Activated naive CD8-positive, alpha-beta T cell treated with anti-CD3 and anti-CD28 coated beads, Interleukin-2, amount 10 ng/mL, durations not matched to agents 7 days and 5 days (primary cell): ENCODE results near the gene CERCAM. TPM values are rescaled to one million over a fixed set of nuclear protein-coding genes. Genes with fewer than 3 reads are reported as not detected.
A peak's percentile ranks its signal among the peaks of the same experiment; 100 is the strongest.
"Not testable (repeated sequence)": the region's sequence is repeated elsewhere in the genome, so short reads cannot be mapped to it uniquely, and the experiment has no call there.

Experiments used
- ATAC-seq: fragments of 150-1000 bp; cut with Tn5 transposase; one replicate; pipeline ENCODE4 v1.10.0; 2021; ENCODE audit warnings: low read depth, moderate library complexity
- POLR2A ChIA-PET: fragments of 350-600 bp; sonication (Branson Sonifier 250); formaldehyde crosslinking; loops from one replicate; lab custom pipeline; 2021; ENCODE audit warnings: antibody characterized with exemption; lab: Charles Lee
- DNase-seq: peaks from one replicate; pipeline ENCODE4 v3.0.0; 2021
- H3K27ac Mint-ChIP-seq: one replicate; pipeline ENCODE4 v1.8.0; 2022; ENCODE audit warnings: mild to moderate bottlenecking, mixed read lengths
- H3K27me3 Mint-ChIP-seq: one replicate; pipeline ENCODE4 v1.8.0; 2022; ENCODE audit warnings: mild to moderate bottlenecking, moderate library complexity, mixed read lengths
- H3K36me3 Mint-ChIP-seq: one replicate; pipeline ENCODE4 v1.8.0; 2021; ENCODE audit warnings: mild to moderate bottlenecking, mixed read lengths
- H3K4me1 Mint-ChIP-seq: one replicate; pipeline ENCODE4 v1.8.0; 2021; ENCODE audit warnings: mixed read lengths
- H3K4me3 Mint-ChIP-seq: one replicate; pipeline ENCODE4 v1.8.0; 2022; ENCODE audit warnings: mild to moderate bottlenecking, moderate library complexity, mixed read lengths
- H3K9me3 Mint-ChIP-seq: one replicate; pipeline ENCODE4 v1.8.0; 2021; ENCODE audit warnings: mixed read lengths
- total RNA-seq, 2 experiments: library from RNA; stranded (reverse); gene quantifications; one replicate each; pipeline ENCODE4 v1.2.3, GENCODE V29; 2021

The CERCAM gene
- total RNA-seq, 2 experiments from 2014 or later: 3.5 to 3.7 TPM

DNA sequence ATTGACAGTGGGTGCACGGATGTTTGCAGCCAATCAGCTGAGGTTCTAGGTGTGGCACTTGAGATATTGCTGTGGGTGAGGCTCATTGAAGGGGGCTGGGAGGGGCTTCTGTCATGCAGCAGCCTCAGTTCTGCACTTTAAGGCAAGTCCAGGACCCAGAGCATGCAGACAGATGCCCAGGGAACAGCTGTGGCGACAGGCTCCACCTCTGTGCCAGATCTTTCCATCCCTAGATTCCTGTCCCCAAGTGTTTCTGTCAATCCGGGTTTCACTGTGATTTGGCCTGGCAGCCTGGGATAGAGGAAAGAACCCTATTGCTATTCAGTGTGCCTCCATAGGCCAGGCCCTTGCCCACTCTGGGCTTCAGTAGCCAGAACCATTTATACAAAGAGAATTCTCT, 20.8 kb upstream of the CERCAM start:
- POLR2A ChIA-PET: interaction anchor here (1.4 kb wide), 1 partner anchor 29 kb away, joined by 3 read pairs; the partner anchor contains the start of gene URM1
- H3K36me3 Mint-ChIP-seq: no peaks in the 10 kb centered on the region
- H3K27ac Mint-ChIP-seq: no peak overlapping the region
- no peak for ATAC-seq
- H3K27me3 Mint-ChIP-seq: peaks cover 29% of the 10 kb centered on the region
- peaks cover 3% of the 10 kb centered on the region for H3K4me1 Mint-ChIP-seq
- no peaks in the 10 kb centered on the region for H3K9me3 Mint-ChIP-seq
- no peak overlapping the region for H3K4me3 Mint-ChIP-seq
- DNase-seq: no peak

DNA sequence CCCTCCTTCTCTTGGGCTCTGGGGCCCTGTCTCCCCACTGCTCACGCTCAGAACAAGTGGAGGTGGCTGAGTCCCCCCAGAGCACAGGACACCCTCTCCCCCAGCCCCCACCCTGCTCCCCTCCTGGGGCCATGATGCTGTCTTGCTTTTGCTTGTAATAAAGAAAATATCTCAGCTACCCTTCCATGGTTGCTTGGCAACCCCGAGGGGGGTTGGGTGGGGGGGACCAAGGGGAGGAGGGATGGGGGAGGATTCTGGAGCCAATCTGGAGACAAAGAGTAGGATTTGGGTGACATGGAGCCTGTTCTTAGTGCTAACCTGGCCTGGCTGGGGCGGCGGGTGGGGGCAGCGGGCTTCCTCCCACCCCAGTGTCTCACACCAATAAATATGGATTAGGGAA, 16.1 kb upstream of the CERCAM start:
- H3K27ac Mint-ChIP-seq: no peak overlapping the region
- no peaks in the 10 kb centered on the region for H3K9me3 Mint-ChIP-seq
- no peaks in the 10 kb centered on the region for H3K4me1 Mint-ChIP-seq
- peaks cover 23% of the 10 kb centered on the region for H3K27me3 Mint-ChIP-seq
- POLR2A ChIA-PET: no interaction called here
- H3K4me3 Mint-ChIP-seq: no peak overlapping the region
- DNase-seq (no peak), ATAC-seq (no peak)
- no peaks in the 10 kb centered on the region for H3K36me3 Mint-ChIP-seq

GRCh38 chr9:128405077-128405779, 15.4 kb upstream of the CERCAM start:
- POLR2A ChIA-PET: no interaction called here
- no peaks in the 10 kb centered on the region for H3K36me3 Mint-ChIP-seq
- H3K4me1 Mint-ChIP-seq: no peaks in the 10 kb centered on the region
- DNase-seq (no peak), ATAC-seq (no peak)
- H3K27ac Mint-ChIP-seq: no peak overlapping the region
- no peak overlapping the region for H3K4me3 Mint-ChIP-seq
- H3K27me3 Mint-ChIP-seq: peaks cover 27% of the 10 kb centered on the region
- no peaks in the 10 kb centered on the region for H3K9me3 Mint-ChIP-seq

- Mint-ChIP-seq H3K36me3 (no peaks in the 10 kb centered on the region), H3K9me3 (no peaks in the 10 kb centered on the region), H3K4me1 (no peaks in the 10 kb centered on the region), H3K4me3 (no peak overlapping the region), H3K27ac (no peak overlapping the region), H3K27me3 (peaks cover 31% of the 10 kb centered on the region)
- no peak for ATAC-seq
- DNase-seq: no peak
- POLR2A ChIA-PET: no interaction called here
Observed at GRCh38 chr9:128405780-128406171, 14.9 kb upstream of the CERCAM start.

- no peak for DNase-seq
- H3K27ac Mint-ChIP-seq: no peak overlapping the region
- POLR2A ChIA-PET: no interaction called here
- H3K4me3 Mint-ChIP-seq: no peak overlapping the region
- H3K9me3 Mint-ChIP-seq: no peaks in the 10 kb centered on the region
- no peaks in the 10 kb centered on the region for H3K4me1 Mint-ChIP-seq
- peaks cover 37% of the 10 kb centered on the region for H3K27me3 Mint-ChIP-seq
- ATAC-seq: no peak
- H3K36me3 Mint-ChIP-seq: no peaks in the 10 kb centered on the region
Observed at GRCh38 chr9:128406848-128407391, 13.7 kb upstream of the CERCAM start.

DNA sequence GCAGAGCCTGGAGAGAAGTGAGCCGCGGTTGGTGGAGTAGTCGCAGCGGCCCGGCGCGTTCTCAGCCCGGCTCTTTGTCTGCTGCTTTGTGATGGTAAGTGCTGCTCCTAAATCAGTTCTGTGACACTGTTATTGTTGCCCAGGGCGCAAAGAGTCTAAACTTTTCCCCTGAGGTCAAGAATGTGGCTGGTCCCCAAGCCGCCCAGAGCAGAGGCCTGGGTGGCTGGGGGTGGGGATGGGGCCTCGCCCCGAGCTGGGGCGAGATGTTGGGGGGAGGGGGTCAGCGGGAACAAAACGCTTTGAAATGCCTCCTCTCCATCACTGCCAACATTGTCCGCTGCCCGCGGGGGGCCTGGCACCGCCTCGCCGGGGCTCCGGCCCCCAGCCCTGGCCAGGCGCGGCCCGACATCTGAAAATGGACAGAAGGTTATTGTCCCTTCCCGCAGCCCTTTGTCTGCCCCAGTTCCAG, 11.7 kb upstream of the CERCAM start:
- Mint-ChIP-seq H3K9me3 (no peaks in the 10 kb centered on the region), H3K27me3 (peaks cover 42% of the 10 kb centered on the region), H3K4me3 (no peak overlapping the region), H3K27ac (no peak overlapping the region), H3K4me1 (peaks cover 1% of the 10 kb centered on the region), H3K36me3 (no peaks in the 10 kb centered on the region)
- no peak for ATAC-seq
- DNase-seq: no peak
- POLR2A ChIA-PET: no interaction called here

- H3K27ac Mint-ChIP-seq: no peak overlapping the region
- H3K9me3 Mint-ChIP-seq: no peaks in the 10 kb centered on the region
- no peaks in the 10 kb centered on the region for H3K36me3 Mint-ChIP-seq
- no peak for DNase-seq
- H3K4me3 Mint-ChIP-seq: no peak overlapping the region
- ATAC-seq: no peak
- peaks cover 42% of the 10 kb centered on the region for H3K27me3 Mint-ChIP-seq
- H3K4me1 Mint-ChIP-seq: peaks cover 1% of the 10 kb centered on the region
- POLR2A ChIA-PET: no interaction called here
Observed at GRCh38 chr9:128409450-128409849, 11.2 kb upstream of the CERCAM start.

DNA sequence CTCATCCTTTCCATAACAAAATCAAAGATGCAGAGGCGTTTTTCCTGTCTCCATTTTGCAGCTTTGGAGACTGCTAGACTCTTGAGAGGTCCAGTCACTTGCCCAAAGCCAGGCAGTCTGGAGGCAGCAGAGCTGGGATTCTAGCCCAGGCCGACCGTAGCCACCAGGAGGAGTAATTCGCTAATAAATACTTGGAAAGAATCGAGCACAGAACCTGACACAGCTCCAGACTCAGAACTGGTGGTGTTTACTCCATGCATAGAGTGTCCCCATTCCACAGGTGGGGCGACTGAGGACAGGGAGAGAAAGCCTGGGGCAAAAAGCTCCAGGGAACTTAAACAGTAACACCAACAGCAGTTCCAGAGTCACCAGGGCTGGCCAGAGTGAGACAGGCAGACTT, 10.7 kb upstream of the CERCAM start:
- Mint-ChIP-seq H3K4me1 (peaks cover 1% of the 10 kb centered on the region), H3K4me3 (no peak overlapping the region), H3K9me3 (no peaks in the 10 kb centered on the region), H3K27ac (no peak overlapping the region), H3K27me3 (peaks cover 44% of the 10 kb centered on the region), H3K36me3 (no peaks in the 10 kb centered on the region)
- POLR2A ChIA-PET: no interaction called here
- DNase-seq: no peak
- ATAC-seq: no peak

DNA sequence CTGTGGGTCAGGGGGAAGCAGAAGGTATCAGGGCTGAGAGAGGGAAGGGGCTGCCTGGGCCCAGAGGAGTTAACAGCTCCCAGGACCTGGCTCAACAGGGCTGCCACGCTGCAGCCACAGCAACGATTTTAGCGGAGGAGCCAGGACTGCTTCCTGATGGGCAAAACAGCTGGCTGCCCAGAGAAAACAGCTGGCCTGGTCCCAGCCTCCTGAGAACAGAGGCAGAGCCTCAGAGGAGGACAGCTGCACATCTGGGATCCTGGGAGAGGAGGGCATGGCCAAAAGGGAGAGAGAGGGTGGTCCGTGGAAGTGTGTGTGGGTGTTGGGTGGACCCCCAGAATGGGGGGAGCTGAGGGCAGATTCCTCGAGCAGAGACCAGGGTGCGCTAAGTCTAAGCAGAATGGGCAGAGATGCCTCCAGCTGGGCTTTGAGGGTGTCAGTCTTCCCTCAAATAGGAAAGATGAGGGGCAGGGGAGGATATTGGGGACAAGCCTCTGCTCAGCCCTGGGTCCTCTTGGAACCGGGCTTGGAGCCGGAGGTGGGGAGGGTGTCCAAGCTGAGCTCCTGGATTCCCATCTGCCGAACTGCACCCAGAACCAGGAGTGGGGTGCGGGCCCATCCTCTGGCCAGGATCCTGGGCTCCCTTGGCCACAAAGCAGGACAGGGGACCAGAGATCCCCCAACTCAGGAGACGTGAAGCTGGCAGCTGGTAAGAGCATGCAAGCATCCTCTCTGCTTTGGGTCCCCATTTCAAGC, 9.1 kb upstream of the CERCAM start:
- no peaks in the 10 kb centered on the region for H3K9me3 Mint-ChIP-seq
- no peak overlapping the region for H3K27ac Mint-ChIP-seq
- peaks cover 3% of the 10 kb centered on the region for H3K4me1 Mint-ChIP-seq
- ATAC-seq (no peak), DNase-seq (no peak)
- no peaks in the 10 kb centered on the region for H3K36me3 Mint-ChIP-seq
- POLR2A ChIA-PET: interaction anchor here (1.7 kb wide), 1 partner anchor 49 kb away, joined by 6 read pairs; no protein-coding TSS in a partner anchor
- H3K4me3 Mint-ChIP-seq: no peak overlapping the region
- peaks cover 55% of the 10 kb centered on the region for H3K27me3 Mint-ChIP-seq

GRCh38 chr9:128412120-128412790, 8.4 kb upstream of the CERCAM start:
- Mint-ChIP-seq H3K27ac (no peak overlapping the region), H3K4me3 (no peak overlapping the region), H3K27me3 (peaks cover 54% of the 10 kb centered on the region), H3K4me1 (peaks cover 4% of the 10 kb centered on the region), H3K36me3 (no peaks in the 10 kb centered on the region), H3K9me3 (no peaks in the 10 kb centered on the region)
- DNase-seq (peak; percentile 72), ATAC-seq (peak; percentile 50)
- POLR2A ChIA-PET: interaction anchor here (0.7 to 1.7 kb wide), 2 partner anchors 21 to 50 kb away, joined by 6 to 8 read pairs; no protein-coding TSS in a partner anchor

DNA sequence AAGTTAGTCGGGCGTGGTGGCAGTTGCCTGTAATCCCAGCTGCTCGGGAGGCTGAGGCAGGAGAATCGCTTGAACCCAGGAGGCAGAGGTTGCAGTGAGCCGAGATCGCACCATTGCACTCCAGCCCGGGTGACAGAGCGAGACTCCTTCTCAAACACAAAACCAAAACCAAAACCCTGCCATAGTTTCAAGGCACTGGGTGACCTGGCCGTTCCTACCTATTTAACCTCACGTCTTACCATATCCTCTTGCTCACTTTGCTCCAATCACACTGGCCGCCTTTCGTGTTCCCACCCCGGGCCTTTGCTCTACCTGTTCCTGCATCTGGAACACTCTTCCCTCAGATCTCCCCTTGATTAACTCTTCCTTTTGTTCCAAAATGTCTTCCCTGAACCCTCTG, 6.9 kb upstream of the CERCAM start:
- ATAC-seq, H3K36me3 Mint-ChIP-seq, DNase-seq, POLR2A ChIA-PET, H3K9me3 Mint-ChIP-seq, H3K4me1 Mint-ChIP-seq, H3K4me3 Mint-ChIP-seq, H3K27ac Mint-ChIP-seq: not testable (repeated sequence)
- peaks cover 59% of the 10 kb centered on the region for H3K27me3 Mint-ChIP-seq

DNA sequence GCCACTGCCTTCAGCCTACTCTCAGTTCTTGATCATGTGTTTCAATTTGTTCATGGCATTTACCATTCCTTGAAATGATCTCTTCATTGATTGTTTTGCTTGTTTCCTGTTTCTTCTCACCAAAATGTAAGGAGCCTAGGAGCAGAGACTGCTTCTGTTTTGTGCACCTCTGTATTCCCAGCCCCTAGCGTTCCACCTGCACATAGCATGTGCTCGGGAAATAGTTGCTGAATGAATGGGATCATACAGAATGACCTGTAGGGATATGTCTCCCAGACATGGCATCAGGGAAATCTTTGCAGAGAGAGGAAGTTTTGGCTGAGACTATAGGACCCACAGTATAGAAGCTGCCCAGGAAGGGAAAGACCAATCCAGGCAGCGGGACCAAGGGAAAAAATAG, 6.2 kb upstream of the CERCAM start:
- no peak for ATAC-seq
- Mint-ChIP-seq H3K4me3 (no peak overlapping the region), H3K27me3 (peaks cover 65% of the 10 kb centered on the region), H3K36me3 (no peaks in the 10 kb centered on the region), H3K4me1 (peaks cover 4% of the 10 kb centered on the region), H3K27ac (no peak overlapping the region), H3K9me3 (no peaks in the 10 kb centered on the region)
- DNase-seq: no peak
- POLR2A ChIA-PET: no interaction called here

DNA sequence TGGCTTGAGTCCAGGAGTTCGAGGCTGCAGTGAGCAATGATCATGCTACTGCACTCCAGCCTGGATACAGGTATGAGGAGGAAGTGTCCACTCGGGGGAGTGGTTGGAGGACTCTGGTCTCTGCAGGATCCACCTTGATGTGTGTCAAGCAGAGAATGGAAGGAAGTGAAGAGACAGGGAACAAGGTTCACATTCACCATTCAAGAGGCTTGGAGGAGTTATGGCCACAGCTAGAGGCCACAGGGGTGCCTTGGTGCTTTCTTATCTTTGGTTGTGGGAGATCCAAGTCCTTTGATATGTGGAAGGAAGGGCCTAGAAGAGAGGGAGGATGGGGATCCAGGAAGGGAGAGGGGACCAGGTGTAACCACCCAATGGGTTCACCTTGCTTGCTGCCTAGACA, 5.4 kb upstream of the CERCAM start:
- Mint-ChIP-seq H3K9me3 (no peaks in the 10 kb centered on the region), H3K4me1 (peaks cover 6% of the 10 kb centered on the region), H3K36me3 (no peaks in the 10 kb centered on the region), H3K4me3 (no peak overlapping the region), H3K27me3 (peaks cover 63% of the 10 kb centered on the region), H3K27ac (no peak overlapping the region)
- POLR2A ChIA-PET: no interaction called here
- DNase-seq (no peak), ATAC-seq (no peak)
